Islet of Langerhans (tissue), 1 donor: ENCODE results near the gene PPP6R1.
A peak's percentile ranks its signal among the peaks of the same experiment; 100 is the strongest.

Experiments
- FAIRE-seq: peaks from one replicate; lab custom pipeline; 2011; peaks lifted over from hg19 to GRCh38; lab: Jason Lieb, UNC

The PPP6R1 gene, protein sequence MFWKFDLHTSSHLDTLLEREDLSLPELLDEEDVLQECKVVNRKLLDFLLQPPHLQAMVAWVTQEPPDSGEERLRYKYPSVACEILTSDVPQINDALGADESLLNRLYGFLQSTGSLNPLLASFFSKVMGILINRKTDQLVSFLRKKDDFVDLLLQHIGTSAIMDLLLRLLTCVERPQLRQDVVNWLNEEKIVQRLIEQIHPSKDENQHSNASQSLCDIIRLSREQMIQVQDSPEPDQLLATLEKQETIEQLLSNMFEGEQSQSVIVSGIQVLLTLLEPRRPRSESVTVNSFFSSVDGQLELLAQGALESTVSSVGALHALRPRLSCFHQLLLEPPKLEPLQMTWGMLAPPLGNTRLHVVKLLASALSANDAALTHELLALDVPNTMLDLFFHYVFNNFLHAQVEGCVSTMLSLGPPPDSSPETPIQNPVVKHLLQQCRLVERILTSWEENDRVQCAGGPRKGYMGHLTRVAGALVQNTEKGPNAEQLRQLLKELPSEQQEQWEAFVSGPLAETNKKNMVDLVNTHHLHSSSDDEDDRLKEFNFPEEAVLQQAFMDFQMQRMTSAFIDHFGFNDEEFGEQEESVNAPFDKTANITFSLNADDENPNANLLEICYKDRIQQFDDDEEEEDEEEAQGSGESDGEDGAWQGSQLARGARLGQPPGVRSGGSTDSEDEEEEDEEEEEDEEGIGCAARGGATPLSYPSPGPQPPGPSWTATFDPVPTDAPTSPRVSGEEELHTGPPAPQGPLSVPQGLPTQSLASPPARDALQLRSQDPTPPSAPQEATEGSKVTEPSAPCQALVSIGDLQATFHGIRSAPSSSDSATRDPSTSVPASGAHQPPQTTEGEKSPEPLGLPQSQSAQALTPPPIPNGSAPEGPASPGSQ

DNA sequence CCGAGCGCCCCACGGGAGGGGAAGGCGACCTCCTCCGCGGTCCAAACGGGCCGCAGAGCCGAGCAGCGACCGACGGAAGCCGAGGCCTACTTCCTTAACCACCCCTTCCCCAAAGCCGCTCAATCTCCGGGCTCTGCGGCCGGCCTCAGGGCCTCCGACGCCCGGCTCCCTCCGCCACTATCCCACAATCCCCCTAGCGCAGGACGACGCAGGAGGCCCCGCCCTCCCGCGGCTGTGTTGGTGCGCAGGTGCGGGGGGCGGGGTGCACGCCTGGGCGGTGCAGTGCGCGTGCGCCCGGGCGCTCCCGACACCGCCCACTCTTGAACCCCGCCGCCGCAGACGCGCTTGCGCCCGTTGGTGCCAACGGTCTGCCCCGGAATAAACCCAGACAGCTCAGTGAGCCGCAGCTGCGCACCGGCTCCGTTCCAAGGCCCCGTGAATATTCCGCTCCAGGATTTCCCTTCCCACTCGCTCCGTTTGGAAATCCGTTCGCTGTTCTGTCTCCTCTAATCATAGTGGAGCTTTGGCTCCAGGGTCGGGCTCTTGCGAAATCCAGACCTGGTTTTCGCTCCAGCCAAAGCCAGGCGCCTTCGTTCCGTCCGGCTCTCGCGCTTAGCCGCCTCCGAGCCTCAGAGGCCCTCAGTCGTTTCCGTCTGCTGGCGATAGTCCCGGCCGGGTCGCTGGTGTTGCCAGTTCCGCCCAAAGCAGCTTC lies at the start of gene PPP6R1:
Gene PPP6R1 (minus strand): TSS at position 190 of the 712 bp plus-strand sequence. CDS start 11,914 bp downstream, outside the sequence.
- FAIRE-seq, result peak; percentile 33

DNA sequence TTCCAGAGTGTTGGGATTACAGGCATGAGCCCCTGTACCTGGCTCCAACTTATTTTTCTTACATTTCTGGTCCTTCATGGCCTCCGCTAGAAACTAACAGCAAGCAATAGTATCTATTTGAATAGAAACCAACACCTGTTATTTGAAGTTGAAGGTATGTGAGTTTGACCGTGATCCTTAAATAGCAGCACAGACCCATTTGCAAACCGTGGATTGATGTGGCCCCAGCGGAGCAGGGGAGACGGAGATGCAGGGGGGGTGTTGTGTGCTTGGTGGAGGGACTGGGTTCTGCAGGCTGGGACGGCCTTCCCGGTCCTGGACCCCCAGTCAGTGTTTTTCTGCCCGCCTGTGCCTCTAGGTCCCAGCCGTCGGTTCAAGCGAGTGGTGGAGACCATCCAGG lies 49.5 kb upstream of the PPP6R1 start:
- no peak for FAIRE-seq

DNA sequence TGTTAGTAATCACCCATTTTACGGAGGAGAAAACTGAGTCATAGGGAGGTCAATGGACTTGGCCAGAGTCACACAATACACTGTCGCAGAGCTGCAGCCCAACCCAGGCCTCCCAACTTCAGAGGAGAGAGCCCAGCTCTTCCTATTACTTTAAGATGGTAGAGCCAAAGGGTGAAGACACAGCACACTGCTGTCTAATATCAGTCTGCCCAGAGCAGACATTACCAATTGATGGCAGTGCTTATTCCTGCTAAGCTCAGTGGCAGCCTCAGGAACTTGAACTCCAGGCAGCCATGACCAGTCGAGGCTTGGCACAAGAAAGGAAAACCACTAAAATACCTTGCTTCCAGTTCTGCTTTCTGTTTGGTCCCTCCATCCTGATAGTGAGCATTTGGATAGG lies 47.9 kb upstream of the PPP6R1 start:
- FAIRE-seq, result no peak

DNA sequence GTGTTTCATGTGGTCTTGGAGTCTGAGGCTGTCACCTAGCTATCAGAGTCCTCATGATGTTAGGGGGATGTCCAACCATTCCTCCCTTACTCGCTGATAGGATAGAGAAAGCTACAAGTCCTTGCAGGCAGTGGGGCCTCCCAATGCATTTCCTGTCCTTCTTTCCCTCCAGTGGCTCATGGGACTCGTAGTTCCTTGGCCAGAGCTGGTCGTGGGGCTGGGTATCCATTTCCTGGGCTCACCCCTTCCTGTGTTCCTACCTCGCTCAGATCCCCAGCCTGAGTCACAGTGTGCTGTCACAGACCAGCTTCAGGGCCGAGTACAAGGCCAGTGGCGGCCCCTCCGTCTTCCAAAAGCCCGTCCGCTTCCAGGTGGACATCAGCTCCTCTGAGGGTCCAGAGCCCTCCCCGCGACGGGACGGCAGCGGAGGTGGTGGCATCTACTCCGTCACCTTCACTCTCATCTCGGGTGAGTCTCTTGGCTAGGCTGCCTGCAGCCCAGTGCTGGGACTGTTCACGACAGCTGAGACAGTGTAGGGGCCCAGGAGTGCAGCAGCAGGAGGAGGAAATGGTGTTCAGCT lies 47.3 kb upstream of the PPP6R1 start:
- no peak for FAIRE-seq

DNA sequence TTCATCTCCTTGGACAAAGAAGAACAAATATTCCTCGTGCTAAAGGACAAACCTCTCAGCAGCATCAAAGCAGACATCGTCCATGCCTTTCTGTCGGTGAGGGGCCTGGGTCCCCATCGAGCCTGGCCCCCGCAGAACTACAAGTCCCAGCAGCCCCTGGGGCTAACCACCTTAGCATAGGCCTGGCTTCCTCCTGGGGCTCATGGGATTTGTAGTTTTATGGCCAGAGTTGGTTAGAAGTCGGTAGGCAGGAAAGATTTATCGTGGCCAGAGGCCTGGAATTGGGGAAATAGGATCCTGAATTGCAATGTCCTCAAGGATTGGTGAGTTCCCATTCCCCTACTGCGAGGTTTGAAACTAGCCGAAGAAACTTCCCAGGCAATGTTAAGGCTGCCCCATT lies 46.7 kb upstream of the PPP6R1 start:
- FAIRE-seq, result no peak

DNA sequence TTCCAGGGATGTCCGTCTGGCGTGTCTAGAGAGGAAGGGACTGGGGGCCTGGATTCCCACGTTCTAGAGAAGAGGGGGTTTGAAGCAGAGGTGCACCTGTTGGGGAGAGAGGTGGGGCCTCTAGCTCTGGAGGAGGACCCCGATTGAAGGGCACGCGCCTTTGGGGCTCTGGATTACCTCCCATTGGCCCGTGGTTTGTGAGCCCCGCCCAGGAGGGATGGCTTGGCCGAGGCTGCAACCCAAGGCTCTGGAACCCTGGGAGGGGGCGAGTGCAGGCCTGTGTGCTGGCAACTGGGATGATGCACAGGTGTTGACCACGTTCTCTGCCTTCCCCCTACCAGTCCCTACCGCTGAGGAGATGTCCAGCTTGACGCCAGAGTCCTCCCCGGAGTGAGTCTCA lies 46.2 kb upstream of the PPP6R1 start:
- no peak for FAIRE-seq

DNA sequence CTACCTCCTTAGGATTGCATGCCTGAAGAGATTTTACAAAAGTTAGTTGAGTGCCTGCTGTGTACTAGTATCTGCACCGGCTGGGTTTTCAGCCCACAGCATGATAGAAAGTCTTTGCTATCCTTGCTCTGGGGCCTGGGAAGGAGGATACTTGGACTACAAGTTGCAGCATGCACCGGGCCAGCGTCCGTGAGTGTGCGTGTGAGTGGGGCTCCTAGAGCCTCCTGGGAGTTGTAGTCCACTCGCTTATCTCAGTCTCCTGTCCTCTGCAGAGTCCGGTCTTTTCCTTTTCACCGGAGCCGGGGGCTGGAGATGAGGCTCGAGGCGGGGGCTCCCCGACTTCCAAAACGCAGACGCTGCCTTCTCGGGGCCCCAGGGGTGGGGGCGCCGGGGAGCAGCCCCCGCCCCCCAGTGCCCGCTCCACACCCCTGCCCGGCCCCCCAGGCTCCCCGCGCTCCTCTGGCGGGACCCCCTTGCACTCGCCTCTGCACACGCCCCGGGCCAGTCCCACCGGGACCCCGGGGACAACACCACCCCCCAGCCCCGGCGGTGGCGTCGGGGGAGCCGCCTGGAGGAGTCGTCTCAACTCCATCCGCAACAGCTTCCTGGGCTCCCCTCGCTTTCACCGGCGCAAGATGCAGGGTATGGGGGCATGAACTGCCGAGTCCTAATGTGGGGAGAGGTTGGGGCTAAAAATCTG lies 45.6 kb upstream of the PPP6R1 start:
- no peak for FAIRE-seq

DNA sequence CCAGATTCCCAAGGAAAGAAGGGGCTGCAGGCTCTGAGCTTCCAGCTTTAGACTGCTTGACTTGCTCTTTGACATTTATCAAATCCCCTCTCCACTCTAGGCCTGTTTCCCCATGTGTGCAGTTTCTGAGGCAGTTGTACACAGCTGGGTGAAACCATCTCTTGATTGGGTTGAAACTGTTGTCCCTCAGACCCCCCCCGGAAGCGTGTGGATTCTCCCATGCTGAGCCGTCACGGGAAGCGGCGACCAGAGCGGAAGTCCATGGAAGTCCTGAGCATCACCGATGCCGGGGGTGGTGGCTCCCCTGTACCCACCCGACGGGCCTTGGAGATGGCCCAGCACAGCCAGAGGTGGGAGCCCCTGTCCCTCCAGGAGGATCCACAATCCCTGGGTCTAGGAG lies 44.7 kb upstream of the PPP6R1 start:
- no peak for FAIRE-seq

DNA sequence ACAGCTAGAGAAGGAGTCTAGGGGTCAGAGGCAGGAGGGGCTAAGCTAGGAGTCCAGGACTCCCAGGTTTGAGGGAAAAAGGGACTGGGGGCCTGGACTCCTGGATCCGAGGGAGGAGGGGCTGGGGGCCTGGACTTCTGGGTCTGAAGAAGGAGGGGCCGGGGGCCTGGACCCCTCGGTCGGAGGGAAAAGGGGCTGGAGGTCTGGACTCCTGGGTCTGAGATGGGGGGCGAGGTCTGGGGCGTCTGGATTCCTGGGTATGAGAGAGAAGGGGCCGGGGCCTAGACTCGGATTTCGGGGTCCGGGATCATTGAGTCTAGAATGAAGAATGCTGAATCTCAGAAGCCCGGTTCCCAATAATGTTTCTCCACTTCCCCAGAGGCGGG lies 43.5 kb upstream of the PPP6R1 start:
- no peak for FAIRE-seq

DNA sequence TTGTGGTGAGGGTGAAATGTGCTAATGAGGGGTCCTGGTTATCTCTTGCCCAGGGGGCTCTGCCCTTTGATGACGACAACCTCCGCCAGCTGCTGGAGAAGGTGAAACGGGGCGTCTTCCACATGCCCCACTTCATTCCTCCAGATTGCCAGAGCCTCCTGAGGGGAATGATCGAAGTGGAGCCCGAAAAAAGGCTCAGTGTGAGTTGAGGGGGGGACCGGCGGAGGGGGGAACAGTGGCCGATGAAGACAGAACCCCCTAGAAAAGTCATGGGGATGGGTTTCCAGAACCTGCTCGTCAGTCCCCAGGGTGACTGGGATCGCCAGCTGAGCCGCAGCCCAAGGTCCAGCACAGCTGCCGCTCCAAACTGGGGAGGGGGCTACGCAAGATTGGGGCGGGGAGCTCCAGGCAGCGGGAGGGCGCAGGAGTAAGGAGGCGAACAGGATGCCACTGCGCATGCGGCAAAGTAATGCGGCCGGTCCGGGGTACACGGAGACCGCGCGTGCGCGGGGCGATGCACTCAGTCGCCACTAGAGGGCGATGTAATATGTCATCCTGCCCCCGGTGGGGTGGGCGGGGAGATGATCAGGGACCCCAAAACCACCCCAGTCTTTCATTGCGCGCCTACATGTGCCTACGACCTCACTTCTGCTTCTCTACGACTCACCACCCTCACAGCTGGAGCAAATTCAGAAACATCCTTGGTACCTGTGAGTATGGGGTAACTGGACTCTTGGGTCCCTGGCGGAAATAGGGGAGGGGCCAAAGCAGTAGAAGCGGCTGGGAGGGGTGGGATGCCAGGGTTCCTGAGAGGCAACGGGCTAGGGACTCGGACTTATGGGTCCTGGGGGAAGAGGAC lies 42.9 kb upstream of the PPP6R1 start:
- no peak for FAIRE-seq

DNA sequence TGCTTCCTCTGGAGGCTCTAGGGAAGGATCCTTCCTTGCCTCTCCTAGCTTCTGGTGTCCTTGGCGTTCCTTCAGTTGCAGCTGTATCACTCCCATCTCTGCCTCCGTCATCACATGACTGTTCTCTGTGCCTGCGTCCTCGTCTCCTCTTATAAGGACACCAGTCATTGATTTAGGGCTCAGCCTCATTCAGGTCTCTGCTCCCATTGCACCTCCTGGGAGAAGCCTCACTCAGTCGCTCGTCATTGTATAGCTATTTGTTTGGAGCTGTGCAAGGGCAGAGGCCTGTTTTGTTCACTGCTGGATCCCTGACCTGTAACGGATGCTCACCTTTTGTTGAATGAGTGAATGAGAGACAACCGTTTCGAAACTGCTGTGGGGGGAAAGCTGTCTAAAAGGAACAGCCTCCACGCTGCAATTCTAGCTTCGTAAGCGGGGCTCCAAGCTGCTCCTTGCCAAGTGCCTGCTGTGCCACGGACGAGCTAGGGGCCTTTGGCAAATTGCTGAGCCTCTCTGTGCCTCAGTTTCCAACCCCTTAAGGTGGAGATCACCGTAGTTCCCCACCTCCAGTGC lies 42.2 kb upstream of the PPP6R1 start:
- no peak for FAIRE-seq

DNA sequence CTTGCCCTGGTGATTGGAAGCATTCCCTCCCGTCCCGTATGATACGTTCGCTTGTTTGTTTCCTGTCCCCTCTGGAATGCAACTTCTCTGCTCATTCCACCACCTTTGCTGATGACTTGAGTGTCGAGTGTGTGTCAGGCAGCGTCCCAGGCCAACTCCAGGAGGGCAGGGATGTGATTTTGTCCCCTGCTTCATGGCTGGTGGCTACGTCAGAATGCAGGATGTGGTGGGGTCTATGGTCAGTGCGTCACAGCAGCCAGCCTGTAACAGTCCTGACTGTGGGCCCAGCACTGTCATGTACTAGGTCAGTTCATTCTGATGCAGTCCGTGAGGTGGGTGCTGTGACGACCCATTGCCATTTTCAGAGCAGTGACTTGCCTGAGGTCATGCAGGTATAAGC lies 41.2 kb upstream of the PPP6R1 start:
- no peak for FAIRE-seq

DNA sequence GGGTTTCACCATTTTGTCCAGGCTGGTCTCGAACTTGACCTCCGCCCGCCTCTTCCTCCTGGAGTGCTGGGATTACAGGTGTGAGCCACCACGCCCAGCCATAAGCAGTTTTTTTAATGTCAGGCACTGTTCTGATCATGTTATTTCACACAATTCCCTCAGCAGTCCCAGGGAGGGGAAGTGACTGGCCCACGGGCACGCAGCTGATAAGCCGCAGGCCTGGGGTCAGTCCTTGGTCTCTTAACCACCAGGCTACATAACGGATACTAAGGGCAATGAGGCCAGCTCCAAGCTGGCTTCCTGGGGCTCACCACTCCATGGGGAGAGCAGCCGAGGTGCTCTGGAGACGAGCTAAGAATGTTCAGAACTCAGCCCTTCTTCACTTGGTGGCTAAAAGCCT lies 38.5 kb upstream of the PPP6R1 start:
- FAIRE-seq, result no peak

DNA sequence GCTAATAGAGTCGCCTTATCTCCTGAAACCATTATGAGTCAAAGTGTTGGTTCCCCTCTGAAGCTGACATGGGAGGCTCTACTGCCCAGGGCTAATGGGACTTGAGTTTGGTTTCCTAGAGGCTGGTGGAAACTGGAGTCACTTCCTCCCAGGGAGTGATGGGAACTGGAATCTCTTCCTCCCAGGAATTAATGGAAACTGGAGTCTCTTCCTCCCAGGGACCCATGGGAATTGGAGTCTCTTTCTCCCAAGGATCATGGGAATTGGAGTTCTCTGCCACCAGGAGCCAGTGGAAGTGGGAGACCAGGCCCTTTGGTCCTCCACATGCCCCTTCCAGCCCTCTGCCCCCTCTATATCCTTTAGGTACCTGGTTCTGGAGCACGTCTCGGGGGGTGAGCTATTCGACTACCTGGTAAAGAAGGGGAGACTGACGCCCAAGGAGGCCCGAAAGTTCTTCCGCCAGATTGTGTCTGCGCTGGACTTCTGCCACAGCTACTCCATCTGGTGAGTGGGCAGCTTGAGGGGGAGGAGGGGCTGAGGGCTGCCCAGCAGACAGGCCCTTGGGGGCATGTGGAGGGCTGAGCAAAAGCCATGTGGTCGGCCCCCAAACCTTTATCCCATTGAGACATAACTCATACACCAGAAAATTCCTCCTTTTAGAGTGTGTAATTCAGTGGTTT lies 30.4 kb upstream of the PPP6R1 start:
- FAIRE-seq, result no peak

DNA sequence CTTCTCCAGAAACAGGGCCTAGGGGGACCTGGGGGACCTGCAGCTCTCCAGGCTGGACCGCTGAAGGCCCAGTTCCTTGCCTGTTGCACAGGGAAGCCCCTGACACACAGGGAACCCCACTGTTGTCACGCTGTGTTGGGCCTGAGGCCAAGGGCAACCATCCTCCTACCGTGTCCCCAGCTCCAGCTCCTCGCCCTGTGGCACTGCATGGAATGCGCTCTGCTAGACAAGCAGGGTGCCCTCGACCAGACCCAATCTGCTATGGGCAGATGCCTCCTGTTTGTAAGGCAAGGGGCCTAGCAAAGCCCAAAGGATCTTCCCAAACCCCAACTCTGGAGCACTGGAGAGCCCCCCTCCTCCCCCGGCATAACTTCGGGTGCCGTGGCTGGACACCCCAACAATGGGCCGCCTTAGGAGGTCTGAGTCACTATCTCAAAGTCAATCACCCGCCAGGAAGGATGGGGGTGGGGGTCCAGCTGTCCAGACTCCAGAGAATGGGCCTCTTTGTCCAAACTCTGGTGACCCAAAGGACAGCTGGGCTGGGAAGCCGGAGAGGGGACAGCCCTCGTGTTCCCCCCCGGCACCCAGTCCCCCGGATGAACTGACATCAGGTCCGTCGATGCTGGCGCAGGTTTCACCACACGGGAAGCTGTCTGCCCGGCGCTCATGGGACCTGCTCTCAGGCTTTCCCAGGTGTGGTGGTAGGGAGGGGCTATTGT lies 28.7 kb upstream of the PPP6R1 start:
- FAIRE-seq, result no peak

DNA sequence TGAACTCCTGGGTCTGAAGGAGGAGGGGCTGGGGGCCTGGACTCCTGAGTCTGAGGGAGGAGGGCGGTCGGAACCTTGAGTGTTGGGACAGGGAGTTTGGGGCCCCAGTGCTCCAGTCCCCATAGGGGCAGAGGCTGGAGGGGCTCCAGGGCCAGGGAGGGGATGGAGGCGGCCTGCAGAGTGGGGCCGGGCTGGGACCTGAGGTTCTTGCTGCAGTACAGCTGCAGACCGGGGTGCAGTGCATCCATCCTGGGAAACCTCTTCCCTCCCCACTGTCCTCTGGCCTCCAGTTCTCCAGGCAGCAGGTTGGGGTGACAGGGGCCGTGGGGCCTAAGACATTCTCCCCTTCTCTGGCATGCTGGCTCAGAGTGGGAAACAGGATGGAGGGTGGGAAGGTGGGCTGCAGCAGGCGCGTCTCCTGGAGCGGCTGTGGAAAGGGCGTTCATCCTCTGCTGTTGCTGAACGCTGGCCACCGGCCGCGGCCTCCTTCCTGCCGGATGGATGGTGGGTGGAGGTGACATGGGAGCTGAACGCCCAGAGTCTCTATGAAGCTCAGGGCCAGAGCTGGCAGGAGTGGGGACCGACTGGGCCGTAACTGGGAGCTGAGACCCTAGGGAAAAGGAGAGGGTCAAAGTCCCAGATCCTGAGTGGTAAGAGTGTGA lies 26.5 kb upstream of the PPP6R1 start:
- no peak for FAIRE-seq

DNA sequence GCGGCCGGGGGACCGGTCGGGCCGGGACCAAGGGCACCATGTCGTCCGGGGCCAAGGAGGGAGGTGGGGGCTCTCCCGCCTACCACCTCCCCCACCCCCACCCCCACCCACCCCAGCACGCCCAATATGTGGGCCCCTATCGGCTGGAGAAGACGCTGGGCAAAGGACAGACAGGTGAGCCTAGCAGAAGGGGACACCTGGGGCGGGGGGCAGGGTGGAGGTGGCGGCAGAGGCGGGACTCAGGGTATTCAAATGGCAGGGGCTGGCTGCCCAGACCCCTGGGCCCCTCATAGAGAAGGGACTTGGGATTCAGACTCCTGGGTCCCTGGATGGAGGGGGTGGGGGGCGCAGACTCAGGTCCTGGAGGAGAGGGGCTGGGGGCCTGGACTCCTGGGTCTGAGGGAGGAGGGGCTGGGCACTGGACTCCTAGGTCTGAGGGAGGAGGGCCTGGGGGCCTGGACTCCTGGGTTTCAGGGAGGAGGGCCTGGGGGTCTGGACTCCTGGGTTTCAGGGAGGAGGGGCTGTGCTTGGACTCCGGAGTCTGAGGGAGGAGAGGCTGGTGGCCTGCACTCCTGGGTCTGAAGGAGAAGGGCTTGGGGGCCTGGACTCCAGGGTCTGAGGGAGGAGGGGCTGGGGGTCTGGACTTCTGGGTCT lies 25.7 kb upstream of the PPP6R1 start:
- FAIRE-seq, result no peak
